Rectal smooth muscle tissue (tissue), 1 donor: ENCODE data around the gene ZNF205.
"Not testable (repeated sequence)": the region's sequence is repeated elsewhere in the genome, so short reads cannot be mapped to it uniquely, and the experiment has no call there.

ENCODE experiments used
- H3K27ac ChIP-seq: one replicate; pipeline ENCODE4 v1.7.0; 2013; ENCODE audit warnings: low read depth, low read length, inconsistent platforms
- H3K27me3 ChIP-seq: one replicate; pipeline ENCODE4 v1.7.0; 2013; ENCODE audit warnings: low read length; ENCODE audit not compliant: control insufficient read depth, insufficient read depth
- H3K36me3 ChIP-seq: one replicate; pipeline ENCODE4 v1.7.0; 2013; ENCODE audit warnings: low read length; ENCODE audit not compliant: control insufficient read depth, insufficient read depth
- H3K4me1 ChIP-seq: one replicate; pipeline ENCODE4 v1.7.0; 2013; ENCODE audit warnings: low read length; ENCODE audit not compliant: control insufficient read depth, insufficient read depth
- H3K4me3 ChIP-seq: one replicate; pipeline ENCODE4 v1.7.0; 2013; ENCODE audit warnings: low read length
- H3K9ac ChIP-seq: one replicate; pipeline ENCODE4 v1.7.0; 2013; ENCODE audit warnings: low read length

ZNF205 gene

GRCh38 chr16:3112058-3112880, at the start of gene ZNF205:
ZNF205 (plus strand) TSS chr16:3112586; CDS start chr16:3113431, 845 bp downstream.
- Histone ChIP-seq H3K9ac (peak within 1 kb of the TSS; percentile 64), H3K27me3 (no peaks in the 10 kb centered on the region), H3K27ac (peak within 1 kb of the TSS; percentile 62), H3K4me1 (peaks cover 14% of the 10 kb centered on the region), H3K36me3 (peaks cover 3% of the 10 kb centered on the region), H3K4me3 (peak within 1 kb of the TSS; percentile 92)

GRCh38 chr16:3063625-3064386, 48.6 kb upstream of the ZNF205 start:
- Histone ChIP-seq H3K27ac (no peak overlapping the region), H3K4me3 (no peak overlapping the region), H3K4me1 (no peaks in the 10 kb centered on the region)

GRCh38 chr16:3065069-3065741, 47.2 kb upstream of the ZNF205 start, which contains the start of gene IL32:
IL32 (plus strand) TSS chr16:3065640; CDS start chr16:3065812, 172 bp downstream.
- Histone ChIP-seq H3K9ac (peak within 1 kb of the TSS; percentile 66), H3K4me3 (peak within 1 kb of the TSS; percentile 57)

More at GRCh38 chr16:3063625-3064386, 48.6 kb upstream of the ZNF205 start:
- Histone ChIP-seq H3K27me3 (no peaks in the 10 kb centered on the region), H3K36me3 (no peaks in the 10 kb centered on the region), H3K9ac (no peak overlapping the region)

GRCh38 chr16:3065742-3066439, 46.5 kb upstream of the ZNF205 start:
- Histone ChIP-seq H3K27me3 (no peaks in the 10 kb centered on the region), H3K4me3 (peak overlapping the region; percentile 57), H3K9ac (peak overlapping the region; percentile 66), H3K27ac (peak overlapping the region; percentile 38), H3K36me3 (no peaks in the 10 kb centered on the region), H3K4me1 (no peaks in the 10 kb centered on the region)

More at GRCh38 chr16:3065069-3065741, 47.2 kb upstream of the ZNF205 start, which contains the start of gene IL32:
- no peaks in the 10 kb centered on the region for H3K27me3 ChIP-seq
- no peaks in the 10 kb centered on the region for H3K36me3 ChIP-seq
- H3K27ac ChIP-seq, result peak within 1 kb of the TSS; percentile 47
- no peaks in the 10 kb centered on the region for H3K4me1 ChIP-seq

- no peak overlapping the region for H3K27ac ChIP-seq
- no peaks in the 10 kb centered on the region for H3K4me1 ChIP-seq
- H3K27me3 ChIP-seq, result no peaks in the 10 kb centered on the region
- peak overlapping the region; percentile 57 for H3K4me3 ChIP-seq
- H3K36me3 ChIP-seq, result no peaks in the 10 kb centered on the region
- H3K9ac ChIP-seq, result peak overlapping the region; percentile 29
Observed at GRCh38 chr16:3066440-3066748, 46.0 kb upstream of the ZNF205 start.

- Histone ChIP-seq H3K36me3 (no peaks in the 10 kb centered on the region), H3K9ac (no peak overlapping the region), H3K4me3 (no peak overlapping the region), H3K27ac (no peak overlapping the region), H3K4me1 (no peaks in the 10 kb centered on the region), H3K27me3 (no peaks in the 10 kb centered on the region)
Observed at GRCh38 chr16:3068487-3068886, 43.9 kb upstream of the ZNF205 start.

- not testable (repeated sequence) for H3K9ac ChIP-seq, H3K4me1 ChIP-seq, H3K27ac ChIP-seq, H3K27me3 ChIP-seq, H3K36me3 ChIP-seq, H3K4me3 ChIP-seq
Observed at GRCh38 chr16:3069146-3069545, 43.2 kb upstream of the ZNF205 start.

- Histone ChIP-seq H3K36me3 (no peaks in the 10 kb centered on the region), H3K27me3 (no peaks in the 10 kb centered on the region), H3K27ac (no peak overlapping the region), H3K4me3 (no peak overlapping the region), H3K4me1 (no peaks in the 10 kb centered on the region), H3K9ac (no peak overlapping the region)
Observed at GRCh38 chr16:3070608-3071111, 41.7 kb upstream of the ZNF205 start.

GRCh38 chr16:3071655-3072054, 40.7 kb upstream of the ZNF205 start:
- Histone ChIP-seq H3K36me3 (no peaks in the 10 kb centered on the region), H3K4me3 (no peak overlapping the region), H3K27me3 (no peaks in the 10 kb centered on the region), H3K9ac (no peak overlapping the region), H3K4me1 (no peaks in the 10 kb centered on the region), H3K27ac (no peak overlapping the region)

GRCh38 chr16:3072148-3072547, 40.2 kb upstream of the ZNF205 start:
- not testable (repeated sequence) for H3K9ac ChIP-seq, H3K36me3 ChIP-seq, H3K4me3 ChIP-seq, H3K4me1 ChIP-seq, H3K27ac ChIP-seq, H3K27me3 ChIP-seq

GRCh38 chr16:3072576-3073263, 39.7 kb upstream of the ZNF205 start:
- H3K9ac ChIP-seq, H3K4me1 ChIP-seq, H3K4me3 ChIP-seq, H3K27me3 ChIP-seq, H3K27ac ChIP-seq, H3K36me3 ChIP-seq: not testable (repeated sequence)
